ENCODE data around the gene SCAF8.
"Not testable (repeated sequence)": the region's sequence is repeated elsewhere in the genome, so short reads cannot be mapped to it uniquely, and the experiment has no call there.

Gene SCAF8

DNA sequence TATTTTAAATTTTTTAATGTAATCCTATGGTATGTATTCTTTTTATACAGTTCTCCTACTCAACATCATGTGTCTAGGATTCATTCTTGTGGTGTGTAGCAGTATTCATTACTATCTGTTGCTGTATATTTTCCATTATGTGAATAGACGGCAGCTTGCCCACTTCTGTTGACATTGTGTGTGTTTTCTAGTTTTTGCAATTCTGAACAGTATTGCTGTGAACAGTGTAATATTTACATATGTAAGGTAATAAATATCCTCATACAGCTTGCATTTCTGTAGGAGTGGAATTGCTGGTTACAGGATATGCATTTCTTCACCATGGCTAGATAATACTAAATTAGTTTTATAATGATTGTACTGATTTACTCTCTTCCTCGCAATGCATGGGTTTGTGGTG lies 51.9 kb downstream of the SCAF8 start:
- no peak for DNase-seq (ENCODE audit: low read depth)

DNA sequence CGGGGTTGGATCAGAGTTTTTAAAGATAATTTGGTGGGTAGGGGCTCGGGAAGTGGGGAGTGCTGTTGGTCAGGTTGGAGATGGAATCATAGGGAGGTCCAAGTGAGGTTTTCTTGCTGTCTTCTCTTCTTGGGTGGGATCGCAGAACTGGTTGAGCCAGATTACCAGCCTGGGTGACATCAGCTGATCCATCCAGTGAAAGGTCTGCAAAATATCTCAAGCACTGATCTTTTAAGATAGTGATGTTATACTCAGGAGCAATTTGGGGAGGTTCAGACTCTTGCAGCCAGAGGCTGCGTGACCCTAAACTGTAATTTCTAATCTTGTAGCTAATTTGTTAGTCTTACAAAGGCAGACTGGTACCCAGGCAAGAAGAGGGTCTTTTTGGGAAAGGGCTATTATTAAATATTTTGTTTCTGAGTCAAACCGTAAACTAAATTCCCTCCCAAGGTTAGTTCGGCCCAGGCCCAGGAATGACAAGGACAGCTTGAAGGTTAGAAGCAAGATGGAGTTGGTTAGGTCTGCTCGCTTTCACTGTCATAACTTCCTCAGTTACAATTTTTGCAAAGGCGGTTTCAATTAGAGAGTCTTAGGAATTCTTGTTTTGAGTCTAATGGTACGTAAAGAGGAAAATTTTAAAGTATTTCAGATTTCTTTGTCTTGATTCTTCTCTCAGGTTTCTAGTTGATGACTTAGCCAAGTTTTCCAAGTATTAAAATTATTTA lies 53.1 kb downstream of the SCAF8 start:
- no peak for DNase-seq (ENCODE audit: low read depth)

DNA sequence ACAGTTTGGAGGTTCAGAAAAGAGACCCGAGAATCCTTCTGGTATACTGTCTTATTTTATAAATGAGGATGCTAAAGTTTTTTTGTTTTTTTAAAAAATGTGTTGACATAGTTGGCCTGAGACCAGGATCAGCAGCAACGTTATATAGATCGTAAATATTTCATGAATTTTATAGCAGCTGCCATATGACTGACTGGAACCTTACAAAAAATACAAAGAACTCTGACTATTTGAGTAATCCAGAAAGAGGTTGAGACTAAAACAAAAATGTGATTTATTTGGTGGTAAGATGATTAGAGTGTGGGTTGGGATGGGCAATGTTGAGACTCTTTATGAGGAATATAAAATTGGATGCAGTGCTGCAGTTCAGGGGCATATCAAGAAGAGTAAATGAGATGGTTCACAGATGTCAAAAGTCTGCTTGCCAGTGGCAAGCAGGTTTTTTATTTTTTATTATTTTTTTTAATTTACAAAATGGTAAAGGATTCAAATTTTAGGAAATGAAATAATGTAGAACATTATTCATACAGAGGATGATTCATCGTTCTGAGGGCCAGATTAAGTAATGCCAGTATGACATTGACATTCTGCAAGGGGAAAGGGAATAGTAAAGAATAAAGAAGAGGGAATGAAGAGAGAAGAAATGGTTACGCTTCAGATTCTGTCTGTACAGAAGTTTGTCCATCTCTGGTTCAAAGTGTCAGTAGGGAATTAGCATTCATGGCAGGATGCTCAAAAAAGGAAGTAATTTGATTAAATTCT lies 58.5 kb downstream of the SCAF8 start:
- no peak for DNase-seq (ENCODE audit: low read depth)

DNA sequence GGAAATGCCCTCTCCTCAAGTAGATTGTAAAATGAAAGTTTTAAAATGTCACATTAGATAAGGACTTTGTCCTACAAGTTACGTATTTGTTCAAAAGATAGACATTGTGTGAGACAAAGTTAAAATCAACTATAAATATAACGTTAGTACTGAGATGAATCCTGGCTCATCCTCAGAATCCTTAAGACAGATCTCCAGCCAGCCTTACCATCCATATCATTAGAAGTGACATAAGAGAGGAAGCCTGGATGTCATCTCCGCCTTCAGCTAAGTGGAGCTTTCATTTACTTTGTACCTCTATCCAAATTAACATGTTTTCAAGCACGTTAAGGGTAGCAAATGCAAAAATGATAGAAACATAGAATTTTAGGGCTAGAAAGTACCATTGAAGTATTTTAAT lies 59.1 kb downstream of the SCAF8 start:
- no peak for DNase-seq (ENCODE audit: low read depth)

DNA sequence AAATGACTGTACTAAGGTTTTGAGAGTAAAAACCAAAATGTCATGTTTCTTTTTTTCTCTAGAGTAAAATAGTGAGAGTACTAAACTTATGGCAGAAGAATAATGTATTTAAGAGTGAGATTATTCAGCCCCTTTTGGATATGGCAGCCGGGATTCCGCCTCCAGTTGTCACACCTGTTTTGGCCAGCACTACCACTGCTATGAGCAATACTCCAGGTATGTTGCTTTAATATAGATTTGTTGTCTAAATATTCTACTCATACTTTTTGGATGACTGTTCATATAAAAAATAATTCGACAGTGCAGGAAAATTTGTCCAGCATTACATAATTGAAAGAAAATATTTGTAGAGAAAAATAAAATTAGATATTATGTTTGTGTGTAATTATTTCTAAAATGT lies 59.5 kb downstream of the SCAF8 start:
- DNase-seq (ENCODE audit: low read depth): no peak

DNA sequence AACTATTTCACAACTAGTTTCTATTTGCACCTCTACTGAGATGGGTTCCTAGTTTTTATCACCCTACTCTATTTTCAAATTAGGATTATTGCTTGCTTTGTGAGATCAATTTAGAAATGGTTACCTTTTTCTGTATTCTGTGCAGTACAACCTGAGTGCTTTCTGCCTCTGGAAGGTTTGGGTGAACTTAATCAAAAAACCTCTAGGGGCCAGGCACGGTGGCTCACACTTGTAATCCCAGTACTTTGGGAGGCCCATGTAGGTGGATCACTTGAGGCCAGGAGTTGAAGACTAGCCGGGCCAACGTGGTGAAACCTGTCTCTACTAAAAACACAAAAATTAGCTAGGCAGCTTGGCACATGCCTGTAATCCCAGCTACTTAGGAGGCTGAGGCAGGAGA lies 63.3 kb downstream of the SCAF8 start:
- DNase-seq (ENCODE audit: low read depth): no peak

DNA sequence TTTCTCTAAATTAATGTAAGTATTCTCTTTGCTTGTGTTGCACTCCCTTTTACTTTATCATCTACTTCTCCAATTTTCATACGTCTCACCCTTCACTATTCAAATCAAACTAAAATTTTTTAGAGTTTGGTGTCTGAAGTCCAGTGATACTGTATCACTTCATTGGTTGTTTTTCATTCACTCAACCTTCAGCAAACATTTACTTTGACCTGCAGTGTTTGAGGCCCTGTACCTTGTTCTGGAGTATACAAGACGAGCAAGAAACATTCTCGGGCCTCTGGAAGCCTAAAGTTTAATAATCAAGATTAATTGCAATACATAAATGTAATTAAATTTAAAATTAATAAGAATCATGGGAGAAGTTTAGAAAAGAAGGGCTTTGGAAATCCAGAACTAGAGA lies 64.6 kb downstream of the SCAF8 start:
- DNase-seq (ENCODE audit: low read depth): no peak

DNA sequence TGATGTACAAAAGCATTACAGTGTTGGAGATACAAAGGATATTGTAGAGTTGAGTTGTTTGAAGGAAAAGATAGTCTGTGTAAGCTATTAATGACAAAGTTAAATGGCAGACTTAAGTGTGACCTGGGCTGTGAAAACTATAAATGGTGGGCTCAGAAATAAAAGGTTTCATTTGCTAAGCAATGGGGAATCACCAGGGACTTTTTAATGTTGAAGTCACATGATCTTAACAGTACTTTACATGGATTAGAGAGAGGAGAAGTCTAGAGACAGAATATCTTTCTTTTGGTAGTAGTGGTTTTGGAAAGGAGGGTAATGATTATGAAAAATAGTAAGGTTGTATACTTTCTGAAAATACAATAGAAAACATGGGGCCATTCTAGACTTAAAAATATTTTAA lies 67.1 kb downstream of the SCAF8 start:
- no peak for DNase-seq (ENCODE audit: low read depth)

DNA sequence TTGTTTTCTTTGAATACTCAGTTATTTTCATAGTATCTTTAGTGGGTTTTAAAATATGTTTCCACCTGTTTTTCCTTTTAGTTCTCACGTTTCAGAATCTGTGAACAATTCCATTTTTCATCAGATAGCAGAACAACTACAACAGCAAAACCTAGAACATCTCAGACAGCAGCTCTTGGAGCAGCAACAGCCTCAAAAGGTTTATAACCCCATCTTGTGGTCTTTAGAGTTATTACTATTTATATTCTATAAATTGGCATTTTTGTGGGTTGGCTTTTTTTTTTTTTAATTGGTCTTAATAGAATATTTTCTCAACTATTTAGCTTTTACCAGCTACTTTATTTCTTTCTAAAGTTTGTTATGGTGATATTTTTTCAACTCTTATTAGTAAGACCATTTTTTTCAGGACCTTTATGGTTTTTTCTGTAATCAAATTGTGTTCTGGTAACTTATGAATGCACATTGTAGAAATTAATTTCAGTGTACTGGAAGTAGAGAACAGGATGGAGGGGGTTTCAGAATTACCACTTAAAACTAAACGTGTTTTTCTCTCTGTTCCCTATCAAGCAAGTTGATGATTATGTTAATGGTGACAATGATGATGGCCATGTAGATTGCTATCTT lies 72.2 kb downstream of the SCAF8 start:
- DNase-seq (ENCODE audit: low read depth): no peak

DNA sequence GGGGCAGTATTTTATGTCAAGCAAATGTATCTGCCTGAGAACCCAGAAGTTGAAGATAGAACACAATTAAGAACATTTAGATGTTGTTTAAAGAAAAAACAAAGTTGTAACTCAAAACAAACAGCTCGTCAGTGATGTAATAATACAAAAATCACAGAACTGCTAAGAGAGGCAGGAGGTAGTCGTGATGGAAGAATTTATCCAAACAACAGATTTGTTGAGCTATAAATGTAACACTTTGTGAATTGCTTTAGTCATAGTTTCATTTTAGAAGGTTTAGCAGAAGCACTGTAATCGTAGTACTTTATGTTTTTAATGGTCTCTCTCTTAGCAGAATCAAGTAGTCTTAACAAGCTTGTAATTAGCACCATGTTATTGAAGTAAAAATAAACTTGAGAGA lies 73.6 kb downstream of the SCAF8 start:
- DNase-seq (ENCODE audit: low read depth): no peak

DNA sequence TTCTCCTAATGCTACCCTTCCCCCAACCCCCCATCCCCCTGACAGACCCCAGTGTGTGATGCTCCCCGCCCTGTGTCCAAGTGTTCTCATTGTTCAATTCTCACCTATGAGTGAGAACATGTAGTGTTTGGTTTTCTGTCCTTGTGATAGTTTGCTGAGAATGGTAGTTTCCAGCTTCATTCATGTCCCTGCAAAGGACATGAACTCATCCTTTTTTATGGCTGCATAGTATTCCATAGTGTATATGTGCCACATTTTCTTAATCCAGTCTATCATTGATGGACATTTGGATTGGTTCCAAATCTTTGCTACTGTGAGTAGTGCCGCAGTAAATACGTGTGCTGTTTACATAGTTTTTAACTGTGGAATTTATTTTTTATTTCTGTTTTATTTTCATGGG lies 78.4 kb downstream of the SCAF8 start:
- DNase-seq (ENCODE audit: low read depth): not testable (repeated sequence)

DNA sequence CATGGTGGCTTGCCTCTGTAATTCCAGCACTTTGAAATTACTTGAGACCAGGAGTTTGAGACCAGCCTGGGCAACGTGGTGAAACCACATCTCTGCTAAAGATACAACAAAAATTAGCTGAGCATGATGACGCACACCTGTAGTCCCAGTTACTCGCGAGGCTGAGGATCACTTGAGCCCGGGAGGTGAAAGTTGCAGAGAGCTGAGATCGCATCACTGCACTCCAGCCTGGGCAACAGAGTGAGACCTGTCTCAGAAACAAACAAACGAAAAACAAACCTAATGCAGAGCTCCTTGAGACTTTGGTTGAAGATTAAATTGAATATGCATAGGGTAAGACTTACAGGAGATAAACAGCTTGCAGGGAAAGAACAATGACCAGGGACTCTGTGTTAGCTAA lies 80.8 kb downstream of the SCAF8 start:
- DNase-seq (ENCODE audit: low read depth): no peak

DNA sequence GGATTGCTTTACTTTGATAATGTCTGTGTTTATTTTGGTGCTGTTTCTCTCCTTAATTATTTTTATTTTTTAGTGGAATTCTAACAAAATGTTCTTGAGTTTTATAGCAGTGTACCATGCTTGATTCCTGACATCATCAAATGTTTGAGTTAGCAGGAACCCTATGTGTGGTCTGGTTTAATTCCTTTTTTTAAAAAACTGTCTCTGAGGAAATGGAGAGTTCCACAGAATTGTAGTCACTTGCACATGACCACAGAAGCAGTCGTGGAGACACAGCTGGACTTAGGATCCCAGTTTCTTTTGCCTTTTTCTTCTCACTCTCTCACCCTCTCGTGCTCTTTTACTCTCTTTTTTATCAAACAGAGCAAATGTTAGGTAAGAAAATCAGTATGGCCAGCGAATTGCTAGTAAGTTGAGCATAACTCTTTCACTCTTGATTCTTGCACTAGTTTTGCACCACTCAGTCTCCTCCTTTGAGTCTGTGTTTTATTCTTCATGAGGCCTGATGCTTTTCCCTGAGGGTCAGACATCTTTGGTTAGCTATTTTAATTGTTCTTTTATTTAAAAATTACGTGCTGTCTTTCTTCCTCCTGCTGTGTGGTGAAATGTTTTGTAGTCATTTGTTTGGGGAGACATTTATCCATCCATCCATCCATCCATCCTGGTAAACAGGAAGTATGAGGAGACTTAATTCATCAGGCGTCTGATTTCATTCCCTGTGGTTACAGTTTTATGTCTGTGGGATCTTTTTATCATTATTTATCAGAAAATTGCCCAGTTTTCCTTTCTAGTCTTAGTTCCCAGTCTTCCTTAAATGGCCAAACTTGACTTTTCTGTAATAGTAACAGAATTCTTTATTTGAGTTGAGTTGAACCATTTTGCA lies 83.0 kb downstream of the SCAF8 start:
- no peak for DNase-seq (ENCODE audit: low read depth)

DNA sequence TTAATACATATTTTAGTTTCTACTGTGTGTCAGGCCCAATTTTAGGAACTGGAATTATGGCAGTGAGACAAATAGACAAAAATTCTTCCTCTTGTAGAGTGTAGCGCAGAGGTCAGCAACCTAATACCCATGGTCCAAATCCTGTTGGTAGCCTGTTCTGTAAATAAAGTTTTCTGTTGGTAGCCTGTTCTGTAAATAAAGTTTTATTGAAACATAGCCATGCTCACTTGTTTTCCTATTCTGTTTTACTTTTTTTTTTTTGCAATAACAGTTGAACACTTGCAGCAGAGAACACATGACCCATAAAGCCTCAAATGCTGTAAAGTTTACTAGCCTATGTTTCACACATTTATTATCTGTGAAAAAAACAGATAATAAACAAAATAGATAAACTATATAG lies 87.9 kb downstream of the SCAF8 start:
- no peak for DNase-seq (ENCODE audit: low read depth)

DNA sequence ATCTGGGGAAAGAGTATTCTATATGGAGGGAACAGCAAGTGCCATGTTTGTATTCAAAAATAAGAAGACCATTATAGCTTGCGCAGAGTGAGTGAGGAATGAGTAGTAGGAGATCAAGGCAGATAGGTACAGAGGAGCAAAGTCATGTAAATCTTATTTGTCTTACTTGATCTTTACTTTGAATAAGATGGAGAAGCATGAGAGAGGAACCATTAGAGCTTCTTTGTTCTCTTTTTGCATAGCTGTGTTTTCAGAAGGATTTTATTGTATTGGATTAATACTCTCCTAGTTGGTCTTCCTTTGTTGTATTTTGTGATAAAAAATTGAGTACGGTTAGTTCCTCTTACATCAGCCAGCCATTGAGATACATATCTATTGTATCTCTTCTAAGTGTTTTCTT lies 88.4 kb downstream of the SCAF8 start:
- DNase-seq (ENCODE audit: low read depth): no peak

DNA sequence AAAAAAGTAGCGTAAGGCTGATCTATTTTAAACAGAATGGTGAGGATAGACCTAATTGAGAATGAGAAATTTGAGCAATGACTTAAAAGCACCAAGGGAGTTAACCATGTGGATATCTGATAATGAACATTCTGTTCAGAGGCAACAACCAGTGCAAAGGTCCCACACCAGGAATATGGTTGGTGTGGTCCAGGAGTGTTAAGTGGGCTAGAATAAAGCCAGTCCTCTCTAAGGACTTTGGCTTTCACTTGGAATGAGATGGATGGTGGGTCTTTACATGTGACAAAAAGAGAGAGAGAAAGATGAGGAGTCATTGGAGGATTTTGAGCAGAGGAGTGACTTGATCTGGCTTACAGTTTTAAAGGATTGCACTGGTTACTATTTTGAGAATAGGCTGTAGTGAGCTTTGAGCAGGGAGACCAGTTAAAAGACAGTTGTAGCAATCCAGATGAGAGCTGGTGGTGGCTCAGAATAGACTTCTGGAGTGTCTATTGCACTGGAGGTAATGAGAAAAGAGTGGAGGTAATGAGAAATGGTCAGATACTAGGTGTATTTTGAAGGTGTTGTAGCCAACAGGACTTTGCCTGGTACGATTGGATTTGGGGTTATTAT lies 89.8 kb downstream of the SCAF8 start:
- DNase-seq (ENCODE audit: low read depth): no peak

DNA sequence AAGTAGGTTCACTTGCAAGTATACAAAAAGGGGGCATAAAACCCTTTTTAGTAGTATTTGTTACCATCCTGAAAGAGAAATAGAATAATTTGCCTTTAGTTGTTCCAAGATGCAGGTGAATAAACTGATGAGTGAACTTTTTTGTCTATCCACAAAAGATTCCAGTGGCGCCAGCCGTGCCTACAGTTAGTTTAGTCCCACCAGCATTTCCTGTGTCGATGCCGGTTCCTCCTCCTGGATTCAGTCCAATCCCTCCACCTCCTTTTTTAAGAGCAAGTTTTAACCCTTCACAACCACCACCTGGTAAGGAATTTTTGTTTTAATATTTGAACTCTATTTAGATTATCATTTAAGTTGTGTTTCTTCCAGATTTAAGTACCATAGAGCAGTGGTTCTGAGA lies 90.9 kb downstream of the SCAF8 start:
- no peak for DNase-seq (ENCODE audit: low read depth)

DNA sequence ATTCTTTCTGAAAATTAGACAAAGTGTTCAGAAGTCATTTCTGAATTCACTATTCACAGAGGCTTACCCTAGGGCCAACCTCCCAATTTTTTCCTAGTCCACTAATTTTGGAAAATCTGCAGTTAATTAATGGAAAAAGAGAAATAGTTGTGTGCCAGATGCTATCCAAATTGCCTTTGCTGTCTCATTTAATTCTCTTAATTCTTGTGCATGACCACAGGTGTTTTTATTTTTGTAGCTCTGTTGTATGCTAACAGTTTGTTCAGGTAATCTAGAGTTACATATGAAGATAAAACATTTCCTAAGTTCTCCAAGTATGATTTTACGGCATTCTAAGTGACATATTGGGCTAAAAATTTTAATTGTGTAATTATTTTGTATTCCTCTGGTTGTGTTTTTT lies 96.8 kb downstream of the SCAF8 start:
- no peak for DNase-seq (ENCODE audit: low read depth)

DNA sequence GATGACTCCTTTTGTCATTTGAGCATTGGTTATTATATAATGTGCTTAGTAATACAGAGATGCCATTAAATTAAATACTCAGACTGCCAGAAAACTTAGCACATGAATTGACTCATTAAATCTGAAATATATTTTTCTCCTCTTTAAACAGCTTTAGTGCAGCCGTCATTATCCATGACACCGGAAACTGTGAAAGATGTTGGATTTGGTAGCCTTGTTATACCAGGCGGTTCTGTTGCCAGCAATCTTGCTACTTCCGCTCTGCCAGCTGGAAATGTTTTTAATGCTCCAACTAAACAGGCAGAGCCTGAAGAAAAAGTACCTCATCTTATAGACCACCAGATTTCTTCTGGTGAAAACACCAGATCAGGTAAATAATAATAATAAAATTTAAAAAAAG lies 97.6 kb downstream of the SCAF8 start:
- no peak for DNase-seq (ENCODE audit: low read depth)

DNA sequence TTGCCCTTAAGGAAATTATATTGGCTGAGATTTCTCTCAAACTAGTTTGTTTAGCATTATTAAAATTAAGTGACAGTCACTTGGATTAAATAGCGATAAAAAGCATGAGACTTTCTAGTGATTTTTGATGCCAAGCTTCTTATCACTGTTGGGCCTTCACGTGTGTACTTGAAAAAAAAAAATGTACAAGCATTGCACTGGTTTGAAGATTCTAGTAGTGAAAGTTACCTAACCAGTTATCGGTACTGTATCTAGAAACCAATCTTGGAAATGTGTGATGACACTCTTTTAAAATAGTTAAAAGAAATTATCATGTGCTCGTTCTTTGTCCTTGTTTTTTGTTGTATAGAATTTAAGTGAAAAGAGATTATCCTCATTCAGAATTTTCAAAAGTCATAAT lies 102.1 kb downstream of the SCAF8 start:
- no peak for DNase-seq (ENCODE audit: low read depth)

DNA sequence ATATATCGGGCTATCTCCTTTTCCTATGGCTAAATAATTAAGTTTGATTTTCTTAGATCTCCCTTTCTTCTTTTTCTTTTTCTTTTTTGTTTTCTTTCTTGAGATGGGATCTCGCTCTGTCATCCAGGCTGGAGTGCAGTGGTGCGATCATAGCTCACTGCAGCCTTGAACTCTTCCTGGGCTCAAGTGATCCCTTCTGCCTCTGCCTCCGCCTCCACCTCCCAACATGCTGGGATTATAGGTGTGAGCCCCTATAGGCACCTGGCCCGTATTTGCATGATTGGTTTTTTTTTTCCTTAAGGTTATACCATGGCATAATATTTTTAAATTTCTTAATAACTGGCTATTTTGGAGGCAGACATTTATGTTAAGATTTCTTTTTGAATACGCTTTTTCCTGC lies 106.3 kb downstream of the SCAF8 start:
- no peak for DNase-seq (ENCODE audit: low read depth)

DNA sequence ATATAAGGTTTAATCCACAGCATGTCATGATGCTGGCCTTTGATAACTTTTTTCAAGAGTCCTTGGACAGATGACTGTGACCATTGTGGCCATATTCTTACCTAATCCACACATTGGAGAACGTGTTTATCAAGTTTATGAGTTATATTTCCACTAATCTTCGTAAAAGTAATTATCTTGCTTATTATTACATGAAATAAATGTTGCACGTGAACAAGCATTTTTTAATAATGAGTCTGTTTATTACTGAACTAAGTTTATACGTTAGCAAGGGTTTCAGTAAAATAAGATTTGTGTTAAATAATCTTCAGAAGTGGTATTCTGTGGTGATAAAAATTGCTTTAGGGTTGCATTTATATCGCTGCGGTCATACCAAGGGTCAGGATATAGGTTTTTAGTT lies 107.1 kb downstream of the SCAF8 start:
- DNase-seq (ENCODE audit: low read depth): no peak
